ENCODE measurements around the gene PPM1M. TPM values are rescaled to one million over a fixed set of nuclear protein-coding genes. Genes with fewer than 3 reads are reported as not detected.

The PPM1M gene
- total RNA-seq, 1 donor from 2014 or later: 10.6 TPM

GRCh38 chr3:52293491-52294319, 48.1 kb downstream of the PPM1M start:
- H3K27me3 Mint-ChIP-seq (ENCODE audit: low read depth): no peaks in the 10 kb centered on the region
- H3K4me1 Mint-ChIP-seq: peaks cover 20% of the 10 kb centered on the region
- H3K27ac Mint-ChIP-seq: no peak overlapping the region
- H3K36me3 Mint-ChIP-seq: no peaks in the 10 kb centered on the region
- DNase-seq (ENCODE audit: low spot score in 2 of 2, unreplicated experiment in 2 of 2): no peak
- no peak for TF ChIP-seq CTCF (IDR thresholded peaks at IDR 0.05; ENCODE audit: unreplicated experiment)
- no peaks in the 10 kb centered on the region for H3K9me3 Mint-ChIP-seq
- no peak overlapping the region for H3K4me3 Mint-ChIP-seq

GRCh38 chr3:52294320-52295150, 49.0 kb downstream of the PPM1M start:
- no peaks in the 10 kb centered on the region for H3K36me3 Mint-ChIP-seq
- no peaks in the 10 kb centered on the region for H3K9me3 Mint-ChIP-seq
- no peak overlapping the region for H3K4me3 Mint-ChIP-seq
- no peaks in the 10 kb centered on the region for H3K27me3 Mint-ChIP-seq (ENCODE audit: low read depth)
- H3K27ac Mint-ChIP-seq: peak overlapping the region; percentile 48
- TF ChIP-seq CTCF (IDR thresholded peaks at IDR 0.05; ENCODE audit: unreplicated experiment): no peak
- DNase-seq (ENCODE audit: low spot score in 2 of 2, unreplicated experiment in 2 of 2): no peak
- H3K4me1 Mint-ChIP-seq: peaks cover 28% of the 10 kb centered on the region

GRCh38 chr3:52295671-52296208, 50.2 kb downstream of the PPM1M start:
- H3K9me3 Mint-ChIP-seq: no peaks in the 10 kb centered on the region
- H3K4me3 Mint-ChIP-seq: no peak overlapping the region
- DNase-seq (ENCODE audit: low spot score in 2 of 2, unreplicated experiment in 2 of 2): no peak
- H3K36me3 Mint-ChIP-seq: no peaks in the 10 kb centered on the region
- no peak for TF ChIP-seq CTCF (IDR thresholded peaks at IDR 0.05; ENCODE audit: unreplicated experiment)
- no peaks in the 10 kb centered on the region for H3K27me3 Mint-ChIP-seq (ENCODE audit: low read depth)
- H3K27ac Mint-ChIP-seq: no peak overlapping the region
- peaks cover 39% of the 10 kb centered on the region for H3K4me1 Mint-ChIP-seq

GRCh38 chr3:52297242-52298148, 51.9 kb downstream of the PPM1M start:
- H3K4me1 Mint-ChIP-seq: peaks cover 44% of the 10 kb centered on the region
- H3K9me3 Mint-ChIP-seq: no peaks in the 10 kb centered on the region
- H3K27me3 Mint-ChIP-seq (ENCODE audit: low read depth): no peaks in the 10 kb centered on the region
- peak overlapping the region; percentile 86 for H3K4me3 Mint-ChIP-seq
- peak overlapping the region; percentile 79 for H3K27ac Mint-ChIP-seq
- H3K36me3 Mint-ChIP-seq: no peaks in the 10 kb centered on the region
- no peak for DNase-seq (ENCODE audit: low spot score in 2 of 2, unreplicated experiment in 2 of 2)
- no peak for TF ChIP-seq CTCF (IDR thresholded peaks at IDR 0.05; ENCODE audit: unreplicated experiment)

All from mesothelial cell of epicardium (in vitro differentiated cells).